ENCODE results near the gene CT47C1. TPM values are rescaled to one million over a fixed set of nuclear protein-coding genes. Genes with fewer than 3 reads are reported as not detected.
A peak's percentile ranks its signal among the peaks of the same experiment; 100 is the strongest.

CT47C1 gene
- total RNA-seq, 4 donors from 2014 or later: not detected

DNA sequence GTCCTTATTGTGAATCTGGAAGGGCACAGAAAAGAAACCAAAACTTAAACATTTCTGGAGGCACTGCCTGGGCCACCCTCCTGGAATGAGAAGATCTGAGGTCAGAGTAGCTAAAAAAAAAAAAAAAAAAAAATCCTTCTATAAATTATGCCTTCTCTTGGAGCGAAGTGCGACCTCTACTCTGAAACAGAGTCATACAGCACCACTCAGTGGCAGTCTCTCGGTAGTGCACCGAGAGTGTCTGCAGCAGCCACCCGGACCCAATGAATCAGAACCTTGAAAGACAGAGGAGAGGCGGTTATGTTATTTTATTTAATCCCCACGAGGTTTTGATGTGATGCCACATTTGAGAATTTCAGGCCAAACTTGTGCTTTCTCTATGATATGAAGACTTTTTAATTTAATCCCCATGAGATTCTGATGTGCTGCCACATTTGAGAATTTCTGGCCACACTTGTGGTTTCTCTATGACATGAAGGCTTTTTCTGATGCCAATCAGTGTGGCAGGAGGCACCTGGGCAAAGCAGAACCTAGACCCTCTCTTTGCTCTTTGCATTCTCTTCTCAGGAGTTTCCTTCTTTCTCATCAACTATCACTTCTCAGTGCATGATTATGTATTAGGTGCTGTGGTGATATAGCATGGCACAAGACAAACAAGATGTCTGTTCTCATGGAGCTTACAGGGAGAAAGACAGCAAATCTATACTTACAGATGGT is 5.6 kb upstream of the CT47C1 start:
- Histone ChIP-seq H3K9me3 (no peaks in the 10 kb centered on the region), H3K4me3 (replicated peaks in 1 of 3) (no peak overlapping the region), H3K4me1 (no peaks in the 10 kb centered on the region), H3K36me3 (no peaks in the 10 kb centered on the region), H3K27ac (no peak overlapping the region), H3K27me3 (no peaks in the 10 kb centered on the region)
- WGBS, 2 donors: 3 to 4% methylated on average over 7 of the region's 7 CpGs
- TF ChIP-seq POLR2A (IDR thresholded peaks at IDR 0.05): no peak
- TF ChIP-seq, protein P1, sequence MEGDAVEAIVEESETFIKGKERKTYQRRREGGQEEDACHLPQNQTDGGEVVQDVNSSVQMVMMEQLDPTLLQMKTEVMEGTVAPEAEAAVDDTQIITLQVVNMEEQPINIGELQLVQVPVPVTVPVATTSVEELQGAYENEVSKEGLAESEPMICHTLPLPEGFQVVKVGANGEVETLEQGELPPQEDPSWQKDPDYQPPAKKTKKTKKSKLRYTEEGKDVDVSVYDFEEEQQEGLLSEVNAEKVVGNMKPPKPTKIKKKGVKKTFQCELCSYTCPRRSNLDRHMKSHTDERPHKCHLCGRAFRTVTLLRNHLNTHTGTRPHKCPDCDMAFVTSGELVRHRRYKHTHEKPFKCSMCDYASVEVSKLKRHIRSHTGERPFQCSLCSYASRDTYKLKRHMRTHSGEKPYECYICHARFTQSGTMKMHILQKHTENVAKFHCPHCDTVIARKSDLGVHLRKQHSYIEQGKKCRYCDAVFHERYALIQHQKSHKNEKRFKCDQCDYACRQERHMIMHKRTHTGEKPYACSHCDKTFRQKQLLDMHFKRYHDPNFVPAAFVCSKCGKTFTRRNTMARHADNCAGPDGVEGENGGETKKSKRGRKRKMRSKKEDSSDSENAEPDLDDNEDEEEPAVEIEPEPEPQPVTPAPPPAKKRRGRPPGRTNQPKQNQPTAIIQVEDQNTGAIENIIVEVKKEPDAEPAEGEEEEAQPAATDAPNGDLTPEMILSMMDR (IDR thresholded peaks at IDR 0.05): peak; percentile 20 to 66 (median 52)
- DNase-seq: peak; percentile 62 to 66
- intact Hi-C loops (cut with DNase I): loop anchor here (5.0 kb wide), 1 partner anchor 220 kb away; no protein-coding TSS in a partner anchor

GRCh38 chrX:119069128-119069527 is 3.7 kb upstream of the CT47C1 start:
- 88 to 89% methylated on average over 1 of the region's 1 CpG for WGBS, 2 donors
- no peaks in the 10 kb centered on the region for H3K27me3 ChIP-seq
- intact Hi-C loops (cut with DNase I): loop anchor here (5.0 kb wide), 1 partner anchor 222 kb away; no protein-coding TSS in a partner anchor
- no peak for TF ChIP-seq POLR2A (IDR thresholded peaks at IDR 0.05)
- TF ChIP-seq, protein P1 (IDR thresholded peaks at IDR 0.05): no peak
- no peaks in the 10 kb centered on the region for H3K9me3 ChIP-seq
- no peak overlapping the region for H3K27ac ChIP-seq
- no peak overlapping the region for H3K4me3 ChIP-seq (replicated peaks in 1 of 3)
- H3K4me1 ChIP-seq: no peaks in the 10 kb centered on the region
- no peak for DNase-seq
- no peaks in the 10 kb centered on the region for H3K36me3 ChIP-seq

DNA sequence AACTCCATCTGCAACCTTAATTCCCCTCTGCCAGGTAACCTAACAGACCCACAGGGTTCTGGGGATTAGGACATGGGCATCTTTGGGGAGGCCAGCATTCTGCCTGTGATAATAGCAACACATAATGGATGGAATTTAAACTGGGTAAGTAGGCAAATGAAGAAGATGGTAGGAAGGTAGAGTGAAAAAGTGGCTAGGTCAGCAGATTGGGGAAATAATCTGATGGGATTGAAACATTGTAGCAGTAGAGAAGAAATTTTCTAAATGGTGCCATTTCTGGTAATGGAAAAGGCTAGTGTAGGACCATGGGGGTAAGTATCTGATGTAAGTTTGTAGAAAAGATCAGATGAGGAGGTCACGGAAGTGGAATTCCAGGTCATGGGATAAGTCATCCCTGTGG is 3.0 kb upstream of the CT47C1 start:
- no peak for TF ChIP-seq POLR2A (IDR thresholded peaks at IDR 0.05)
- TF ChIP-seq, protein P1 (IDR thresholded peaks at IDR 0.05): no peak
- intact Hi-C loops (cut with DNase I): loop anchor here (5.0 kb wide), 1 partner anchor 222 kb away; no protein-coding TSS in a partner anchor
- WGBS, 2 donors: 89 to 97% methylated on average over 1 of the region's 1 CpG

DNA sequence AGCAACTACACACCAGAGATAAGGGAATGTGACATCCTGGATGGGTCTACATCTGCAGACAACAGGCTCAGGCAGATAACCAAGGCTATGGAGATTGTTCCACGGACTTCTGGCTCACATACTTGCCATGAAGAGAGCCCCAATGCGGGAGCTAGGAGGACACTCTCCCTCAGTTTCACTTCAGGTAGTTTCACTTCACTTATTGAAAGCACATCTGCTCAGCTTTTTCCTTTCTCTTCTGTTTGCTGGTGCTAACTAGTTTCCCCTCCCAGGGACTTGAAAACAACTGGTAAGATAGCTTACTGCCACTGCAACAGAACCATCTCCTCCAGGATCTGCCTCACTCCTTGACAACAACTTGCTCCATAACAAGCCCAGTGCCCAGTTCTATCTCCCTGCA is 1.4 kb upstream of the CT47C1 start:
- WGBS, 2 donors: 95% methylated on average over 2 of the region's 2 CpGs

More for the DNA sequence above, 3.0 kb upstream of the CT47C1 start:
- Histone ChIP-seq H3K36me3 (no peaks in the 10 kb centered on the region), H3K27me3 (no peaks in the 10 kb centered on the region), H3K4me3 (replicated peaks in 1 of 3) (no peak overlapping the region), H3K27ac (no peak overlapping the region), H3K9me3 (no peaks in the 10 kb centered on the region), H3K4me1 (no peaks in the 10 kb centered on the region)
- DNase-seq: no peak

More for the DNA sequence above, 1.4 kb upstream of the CT47C1 start:
- intact Hi-C loops (cut with DNase I): no loop called here
- H3K36me3 ChIP-seq: no peaks in the 10 kb centered on the region
- H3K4me3 ChIP-seq (replicated peaks in 1 of 3): no peak overlapping the region
- DNase-seq: no peak
- H3K4me1 ChIP-seq: no peaks in the 10 kb centered on the region
- no peaks in the 10 kb centered on the region for H3K9me3 ChIP-seq
- TF ChIP-seq, protein P1 (IDR thresholded peaks at IDR 0.05): no peak
- H3K27ac ChIP-seq: no peak overlapping the region
- no peaks in the 10 kb centered on the region for H3K27me3 ChIP-seq
